SU-DHL-6 (cell line): ENCODE results near the gene NAPA.

Source experiments
- CTCF ChIP-seq: fragments of 200-600 bp; sonication (generic); IDR thresholded peaks from one replicate; pipeline ENCODE4 v1.5.1; 2017; ENCODE audit warnings: antibody characterized with exemption, mild to moderate bottlenecking, low read length, moderate library complexity; ENCODE audit not compliant: insufficient read depth, poor library complexity, severe bottlenecking
- EZH2phosphoT487 ChIP-seq: fragments of 200-600 bp; sonication (generic), shearing (Covaris generic); conservative IDR thresholded peaks from 2 replicates; pipeline ENCODE4 v1.6.1; 2018; ENCODE audit warnings: mild to moderate bottlenecking, antibody characterized with exemption, low read length, moderate library complexity, mixed read lengths

GRCh38 chr19:47544075-47544474 lies 29.2 kb upstream of the NAPA start:
- TF ChIP-seq EZH2phosphoT487, result no peak
- no peak for TF ChIP-seq CTCF
